GM18505 (cell line): ENCODE data around the gene FTSJ1.

ENCODE experiments used
- ATAC-seq: cut with Tn5 transposase; IDR thresholded peaks from one replicate; pipeline ENCODE4 v1.9.1; 2021; ENCODE audit not compliant: unreplicated experiment
- POLR2A ChIP-seq: IDR thresholded peaks from 4 replicates; pipeline ENCODE4 v1.6.1; 2011; ENCODE audit warnings: borderline replicate concordance; ENCODE audit not compliant: insufficient read depth, insufficient read length; ENCODE audit errors: extremely low read depth

Gene FTSJ1

DNA sequence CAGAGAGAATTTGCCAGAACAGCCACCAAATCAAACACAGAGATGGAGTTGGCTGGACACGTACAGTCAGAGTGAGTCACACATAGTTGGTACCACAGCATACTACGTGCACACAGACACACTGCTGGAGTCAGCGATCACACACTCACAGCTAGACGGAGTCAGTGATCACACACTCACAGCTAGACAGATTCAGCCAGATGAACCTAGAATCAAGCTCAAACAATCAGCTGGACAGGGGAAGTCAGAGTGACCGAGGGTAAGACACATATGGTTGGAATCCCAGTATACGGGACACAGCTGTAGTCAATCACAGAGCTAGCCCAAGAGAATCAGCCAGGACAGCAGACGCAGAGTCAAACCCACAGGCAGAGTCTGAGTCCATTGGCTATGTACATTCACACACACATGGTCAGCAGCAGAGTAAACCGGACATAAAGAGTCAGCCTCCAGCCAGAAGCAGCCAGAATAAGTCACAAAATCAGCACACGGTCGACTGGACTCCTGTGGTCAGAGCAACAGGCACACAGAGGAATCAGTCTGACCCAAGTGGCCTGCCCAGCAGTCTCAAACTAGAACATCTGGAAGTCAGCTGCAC is 10.6 kb upstream of the FTSJ1 start:
- no peak for TF ChIP-seq POLR2A

DNA sequence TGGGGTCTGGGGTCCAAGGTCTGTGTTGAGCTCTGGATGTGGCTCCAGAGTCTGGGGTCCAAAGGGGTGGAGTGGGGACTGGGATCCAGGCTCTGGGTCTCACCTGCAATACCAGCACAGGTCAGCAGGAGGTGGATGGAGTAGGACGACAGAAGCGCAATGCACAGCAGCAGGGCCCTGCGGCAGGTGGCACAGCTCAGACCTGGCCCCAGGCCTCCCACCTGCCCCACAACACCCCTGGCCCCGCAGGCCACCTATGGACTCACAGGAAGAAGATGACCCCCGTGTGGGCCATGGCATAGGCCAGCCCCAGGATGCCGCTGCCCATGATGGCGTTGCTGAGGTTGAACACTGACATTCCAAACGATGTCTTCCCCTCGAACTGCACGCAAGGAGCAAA is 9.3 kb upstream of the FTSJ1 start:
- ATAC-seq, result no peak
- no peak for TF ChIP-seq POLR2A

More for the DNA sequence above, 10.6 kb upstream of the FTSJ1 start:
- no peak for ATAC-seq

- no peak for TF ChIP-seq POLR2A
- ATAC-seq, result no peak
Measured at GRCh38 chrX:48467281-48467761, 8.7 kb upstream of the FTSJ1 start.

GRCh38 chrX:48468247-48468671 is 7.7 kb upstream of the FTSJ1 start:
- ATAC-seq, result no peak

DNA sequence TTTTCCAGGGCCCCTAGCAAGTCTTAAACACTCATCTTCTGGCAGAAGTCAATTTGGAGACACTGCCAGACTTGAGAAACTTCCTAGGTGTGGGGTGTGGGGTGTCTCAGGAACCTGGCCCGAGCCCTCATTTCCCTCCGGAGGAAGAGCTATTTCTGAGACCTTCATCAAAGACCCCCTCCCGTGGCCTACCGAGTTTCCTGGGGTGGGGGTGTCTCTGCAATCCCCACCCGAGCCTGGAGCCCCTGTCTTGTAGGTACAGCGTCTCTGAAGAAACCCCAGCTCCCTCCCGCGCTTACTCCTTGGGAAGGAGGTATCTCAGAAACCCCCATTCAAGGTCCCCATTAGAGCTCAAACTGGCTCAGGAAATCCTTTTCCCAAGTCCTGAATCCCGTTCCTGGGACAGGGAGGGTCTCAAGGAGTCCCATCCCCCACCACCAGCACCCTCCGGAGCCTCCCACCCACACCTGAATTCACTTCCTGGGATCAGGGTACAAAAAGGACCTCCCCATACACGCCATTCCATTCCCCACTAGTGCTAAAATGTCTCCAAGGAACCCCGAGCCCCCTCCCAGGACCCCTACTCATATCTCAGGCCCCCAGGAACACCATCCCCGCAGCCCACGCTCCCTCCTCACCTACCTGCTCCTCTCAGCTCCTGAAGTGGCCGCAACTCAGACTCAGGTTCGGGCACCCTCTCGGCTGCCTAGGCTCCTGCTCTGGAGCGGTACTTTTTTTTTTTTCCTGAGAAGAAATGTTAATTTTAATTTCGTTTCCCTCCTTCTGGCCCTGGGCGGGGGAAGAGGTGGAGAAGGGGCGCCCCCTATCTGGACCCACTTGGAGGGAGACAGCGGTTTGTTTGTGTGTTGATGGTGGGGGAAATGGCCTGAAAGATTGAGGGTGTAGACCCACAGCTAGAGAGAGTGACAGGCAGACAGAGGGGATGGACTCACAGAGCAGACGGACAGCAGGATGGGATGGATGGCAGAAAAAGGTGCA is 7.0 kb upstream of the FTSJ1 start:
- TF ChIP-seq POLR2A, result no peak
- ATAC-seq, result no peak

More at GRCh38 chrX:48468247-48468671, 7.7 kb upstream of the FTSJ1 start:
- peak; percentile 31 for TF ChIP-seq POLR2A

DNA sequence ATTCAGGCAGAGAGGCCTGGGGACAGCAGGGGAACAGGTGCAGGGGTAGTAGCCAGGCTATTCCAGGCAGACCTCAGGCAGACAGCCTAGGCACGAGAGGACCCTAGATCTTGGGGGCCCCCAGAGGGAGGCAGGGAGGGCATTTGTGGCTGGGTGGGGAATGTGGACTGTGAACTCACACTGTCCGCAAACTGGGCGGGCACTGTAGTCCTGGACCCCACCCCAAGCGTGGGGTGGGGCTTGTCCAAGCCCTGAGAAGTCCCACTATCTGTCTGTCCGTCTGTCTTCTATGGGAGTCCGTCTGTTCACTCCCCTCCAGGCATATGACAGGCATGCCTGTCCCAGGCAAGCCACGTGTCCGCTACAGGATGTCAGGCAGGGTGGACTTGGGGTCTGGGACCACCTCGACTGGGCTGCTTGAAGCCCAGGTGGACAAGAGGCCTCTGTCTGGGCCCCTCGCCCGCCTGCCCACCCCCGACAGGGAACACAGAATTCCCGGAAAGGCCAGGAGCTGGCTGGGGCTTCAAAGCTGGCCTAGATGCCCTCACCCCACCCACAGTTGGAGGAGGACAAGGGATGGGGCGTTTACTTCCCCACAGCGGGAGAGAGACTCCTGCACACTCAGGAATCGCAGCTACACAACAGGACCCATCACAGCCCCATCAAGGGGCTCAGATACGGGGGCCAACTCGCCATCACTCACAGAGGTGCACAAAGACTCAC is 5.7 kb upstream of the FTSJ1 start, which contains the start of gene SLC38A5:
Gene SLC38A5, minus strand, starts transcription at position 151 of the 723 bp plus-strand sequence. CDS start 2,336 bp downstream, outside the sequence.
- no peak for ATAC-seq
- no peak for TF ChIP-seq POLR2A

GRCh38 chrX:48470833-48471118 is 5.2 kb upstream of the FTSJ1 start:
- ATAC-seq, result no peak
- TF ChIP-seq POLR2A, result no peak

GRCh38 chrX:48471504-48471903 is 4.5 kb upstream of the FTSJ1 start:
- TF ChIP-seq POLR2A, result no peak
- ATAC-seq, result no peak

GRCh38 chrX:48472225-48472624 is 3.8 kb upstream of the FTSJ1 start:
- TF ChIP-seq POLR2A, result no peak
- no peak for ATAC-seq

- TF ChIP-seq POLR2A, result no peak
- ATAC-seq, result no peak
Measured at GRCh38 chrX:48472851-48473703, 2.9 kb upstream of the FTSJ1 start.

- no peak for ATAC-seq
- TF ChIP-seq POLR2A, result no peak
Measured at GRCh38 chrX:48473704-48473990, 2.4 kb upstream of the FTSJ1 start.

GRCh38 chrX:48474127-48474526 is 1.9 kb upstream of the FTSJ1 start:
- ATAC-seq, result no peak
- no peak for TF ChIP-seq POLR2A
